ENCODE results near the gene NFKB1.
A peak's percentile ranks its signal among the peaks of the same experiment; 100 is the strongest.

Gene NFKB1

GRCh38 chr4:102497986-102498385, 3.2 kb upstream of the NFKB1 start:
- no peak for DNase-seq

- DNase-seq, result peak; percentile 67
Observed at GRCh38 chr4:102500352-102500695, 835 bp upstream of the NFKB1 start.

DNA sequence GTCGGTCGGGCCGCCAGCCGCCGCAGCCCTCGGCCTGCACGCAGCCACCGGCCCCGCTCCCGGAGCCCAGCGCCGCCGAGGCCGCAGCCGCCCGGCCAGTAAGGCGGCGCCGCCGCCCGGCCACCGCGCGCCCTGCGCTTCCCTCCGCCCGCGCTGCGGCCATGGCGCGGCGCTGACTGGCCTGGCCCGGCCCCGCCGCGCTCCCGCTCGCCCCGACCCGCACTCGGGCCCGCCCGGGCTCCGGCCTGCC, 213 bp downstream of the NFKB1 start:
- DNase-seq, result no peak

DNA sequence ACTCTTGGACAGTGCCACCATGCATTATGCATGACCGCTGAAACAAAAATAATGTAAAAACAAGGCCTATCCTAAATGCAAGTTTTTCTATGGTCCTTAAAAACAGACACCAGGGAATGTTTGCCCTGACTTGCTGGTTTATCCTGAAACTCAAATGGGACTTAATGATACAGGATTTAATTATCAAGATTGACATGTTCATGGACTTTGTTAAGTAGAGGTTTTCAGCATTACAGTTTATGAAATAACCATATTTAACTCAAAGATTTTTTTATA, 1.3 kb downstream of the NFKB1 start:
- DNase-seq, result no peak

- DNase-seq, result no peak
Observed at GRCh38 chr4:102503301-102503746, 2.2 kb downstream of the NFKB1 start.

DNA sequence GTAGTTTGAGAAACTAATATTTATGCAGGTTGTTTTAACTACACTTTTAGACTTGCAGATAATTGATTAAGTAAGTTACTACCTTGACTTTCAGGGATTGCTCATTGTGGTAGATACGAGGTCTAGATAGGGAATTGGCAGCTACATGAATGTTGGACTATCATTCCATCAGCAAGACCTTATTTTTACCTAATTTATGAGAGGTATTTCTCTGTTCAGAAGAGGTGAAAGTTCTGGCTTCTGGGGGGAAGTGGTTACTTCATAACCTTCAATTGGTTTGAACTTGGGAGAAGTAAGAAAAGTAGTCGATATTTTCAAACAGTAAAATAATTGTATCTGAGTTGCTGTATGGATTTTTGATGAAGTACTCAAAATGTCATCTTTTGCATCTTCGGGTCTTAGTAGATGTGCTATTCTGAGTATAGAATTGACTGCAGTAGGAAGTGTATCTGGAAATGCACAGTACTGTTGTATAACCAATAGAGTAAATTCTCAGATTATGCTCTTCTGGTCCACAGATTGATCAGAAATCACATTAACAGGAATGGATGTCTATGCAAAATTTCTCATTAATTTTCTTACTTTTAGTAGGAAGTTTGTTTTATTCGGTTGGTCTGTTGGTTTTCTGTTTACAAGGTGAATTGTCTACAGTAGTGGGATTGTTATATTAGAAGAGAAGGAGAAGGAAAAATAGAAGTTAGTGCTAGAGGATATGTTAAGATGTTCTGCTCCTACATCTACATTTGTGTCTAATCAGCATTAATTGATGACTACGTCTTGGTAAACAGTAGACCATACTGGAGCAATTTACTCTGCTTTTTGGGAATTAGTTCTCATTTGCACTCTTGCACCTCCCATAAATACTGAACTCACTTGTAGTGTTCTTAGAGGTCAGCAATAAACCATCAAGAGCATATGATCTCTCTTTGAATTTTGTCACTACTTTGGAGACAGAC, 3.0 kb downstream of the NFKB1 start:
- no peak for DNase-seq

GRCh38 chr4:102504941-102505340, 3.8 kb downstream of the NFKB1 start:
- no peak for DNase-seq

DNA sequence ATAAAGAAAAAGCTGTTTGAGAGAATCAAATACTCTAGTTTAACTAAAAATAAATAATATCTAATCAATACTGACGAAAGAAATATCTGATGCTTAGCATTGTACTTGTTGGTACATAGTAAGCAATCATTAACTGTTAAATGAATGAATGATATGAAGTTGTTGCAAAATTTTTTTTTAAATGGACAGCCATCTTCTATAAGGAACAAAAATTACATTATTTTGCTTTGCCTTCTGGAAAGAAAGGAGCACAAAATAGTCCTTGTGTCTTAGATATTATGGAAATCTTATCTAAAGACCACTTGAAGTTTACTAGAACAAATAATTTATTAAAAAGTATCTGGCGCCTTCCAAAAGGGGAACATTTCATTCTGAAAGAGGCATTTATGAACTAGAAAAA, 4.5 kb downstream of the NFKB1 start:
- DNase-seq, result no peak

- no peak for DNase-seq
Observed at GRCh38 chr4:102506523-102506922, 5.4 kb downstream of the NFKB1 start.

DNA sequence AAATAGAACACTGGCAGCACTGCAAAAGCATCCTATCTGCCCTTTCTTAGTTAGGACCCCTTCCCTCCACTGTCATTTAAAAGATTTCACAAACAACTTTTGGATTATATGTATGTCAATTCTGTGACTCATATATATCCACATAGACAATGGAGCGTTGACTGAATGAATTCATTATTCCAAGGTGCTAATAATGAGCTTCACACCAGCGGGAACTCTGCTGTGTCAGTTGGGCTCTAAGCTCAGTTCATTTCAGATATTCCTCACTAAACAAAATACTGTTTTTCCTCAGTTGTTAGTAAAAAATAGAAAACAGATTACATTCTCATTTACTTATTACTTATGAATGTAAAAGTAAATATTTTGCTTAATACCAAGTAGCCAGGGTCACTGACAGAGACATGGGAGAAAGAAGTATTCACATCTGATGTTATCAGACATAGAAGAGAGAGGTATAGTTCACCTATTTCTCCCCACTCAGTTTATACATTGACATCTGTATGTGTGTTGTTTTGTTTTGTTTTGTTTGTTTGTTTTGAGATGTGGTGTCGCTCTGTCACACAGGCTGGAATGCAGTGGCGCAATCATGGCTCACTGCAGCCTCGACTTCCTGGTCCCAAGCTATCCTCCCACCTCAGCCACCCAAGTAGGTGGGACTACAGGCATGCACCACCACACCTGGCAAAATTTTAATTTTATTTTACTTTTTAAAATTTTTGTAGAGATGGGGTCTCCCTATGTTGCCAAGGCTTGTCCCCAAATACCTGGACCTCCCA, 10.9 kb downstream of the NFKB1 start:
- DNase-seq, result no peak

DNA sequence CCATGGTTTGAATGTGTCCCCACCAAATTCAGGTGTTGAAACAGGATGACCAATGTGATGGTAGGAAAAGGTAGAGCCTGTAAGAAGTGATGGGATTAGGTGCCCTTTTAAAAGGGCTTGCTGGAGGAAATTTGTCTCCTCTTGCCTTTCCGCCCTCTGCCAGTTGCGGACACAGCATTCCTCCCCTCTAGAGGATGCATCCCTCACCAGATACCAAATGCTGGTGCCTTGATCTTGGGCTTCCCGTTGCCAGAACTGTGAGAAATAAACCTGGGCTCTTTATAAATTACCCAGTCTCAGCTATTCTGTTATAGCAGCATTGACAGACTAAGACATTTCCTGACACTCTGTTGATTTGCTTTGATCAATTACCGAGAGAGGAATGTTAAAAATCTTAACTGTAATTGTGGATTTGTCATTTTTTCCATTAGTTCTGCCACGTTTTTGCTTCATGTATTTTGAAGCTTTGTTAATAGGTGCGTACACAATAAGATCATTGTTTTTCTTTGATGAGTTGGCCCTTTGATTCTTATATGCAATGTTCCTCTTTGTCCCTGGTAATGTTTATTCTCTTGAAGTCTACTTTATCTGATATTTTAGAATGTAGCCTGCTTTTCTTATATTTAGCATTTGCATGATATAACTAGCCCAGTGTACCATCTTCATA, 13.3 kb downstream of the NFKB1 start:
- no peak for DNase-seq

DNA sequence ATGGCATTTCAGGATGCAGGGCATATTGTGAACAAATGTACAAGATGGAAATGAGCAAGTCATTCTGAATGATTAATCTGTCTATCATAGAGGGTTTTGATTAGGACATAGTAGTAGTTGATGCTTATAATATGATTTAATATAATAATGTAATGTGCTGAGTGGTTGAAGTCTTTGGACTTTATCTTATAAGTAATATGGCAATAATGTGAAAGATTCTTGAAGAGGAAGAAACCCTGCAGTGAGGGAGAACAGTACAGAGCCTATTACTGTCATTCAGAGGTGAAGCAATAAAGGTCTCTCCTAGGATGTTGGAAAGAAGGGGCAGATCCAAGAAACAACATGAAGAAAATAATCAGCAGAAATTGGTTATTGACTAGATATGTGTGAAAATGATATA, 16.6 kb downstream of the NFKB1 start:
- no peak for DNase-seq

- DNase-seq, result peak; percentile 69
Observed at GRCh38 chr4:102518703-102519131, 17.6 kb downstream of the NFKB1 start.

DNA sequence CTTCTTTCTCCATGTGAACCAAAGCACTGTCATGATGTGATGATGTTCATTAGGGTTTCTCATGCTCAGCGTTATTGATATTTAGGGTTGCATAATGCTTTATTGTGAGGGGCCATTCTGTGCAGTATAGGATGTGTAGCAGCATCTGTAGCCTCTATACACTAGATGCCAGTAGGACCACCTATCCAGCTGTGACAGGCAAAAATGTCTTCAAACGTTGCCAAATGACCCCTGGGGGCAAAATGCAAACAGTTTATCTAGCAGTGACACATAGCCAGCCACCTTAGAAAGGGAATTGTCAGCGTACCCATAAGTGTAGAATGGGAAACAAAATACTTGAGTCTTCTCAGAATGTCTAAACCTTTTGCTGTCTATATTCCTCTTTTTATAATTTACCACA, 18.8 kb downstream of the NFKB1 start:
- DNase-seq, result no peak

DNA sequence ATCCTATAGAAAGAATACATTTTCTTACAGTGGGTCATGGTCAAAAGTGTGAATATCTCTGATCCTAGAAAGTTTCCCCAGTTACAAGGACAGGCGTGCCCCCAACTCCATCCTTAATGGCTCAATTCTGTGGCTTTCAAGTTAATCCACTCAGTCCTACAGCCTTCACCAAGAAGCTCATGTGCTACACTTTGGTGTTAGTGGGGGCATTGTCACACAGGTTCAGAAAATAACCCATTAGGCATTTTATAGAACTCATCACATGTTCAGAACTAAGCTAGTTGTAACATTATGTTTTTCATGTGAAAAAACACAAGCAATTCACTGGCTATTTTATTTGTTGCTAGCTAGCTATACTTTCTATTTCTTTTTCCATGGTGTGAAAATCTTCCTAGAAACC, 20.4 kb downstream of the NFKB1 start:
- no peak for DNase-seq

GRCh38 chr4:102522031-102522440, 20.9 kb downstream of the NFKB1 start:
- DNase-seq, result no peak

GRCh38 chr4:102524691-102525090, 23.5 kb downstream of the NFKB1 start:
- DNase-seq, result no peak

DNA sequence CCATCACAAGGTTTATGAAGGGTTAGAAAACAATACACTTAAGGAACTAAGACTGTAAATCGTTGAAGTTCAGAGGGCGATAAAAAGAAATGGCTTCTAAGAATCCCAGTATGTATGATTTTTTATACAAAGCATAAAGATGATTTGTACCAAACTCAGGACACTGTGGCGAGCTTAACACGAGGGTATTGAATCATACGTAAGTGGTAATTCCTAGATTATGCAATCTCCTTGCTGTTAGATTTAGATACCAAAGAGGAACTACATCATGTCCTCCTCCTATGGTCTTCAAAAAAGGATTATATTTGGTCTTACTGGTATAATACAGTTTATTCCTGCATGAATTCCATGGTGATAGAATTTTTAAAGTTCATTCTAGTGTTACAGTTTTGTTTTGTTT, 23.9 kb downstream of the NFKB1 start:
- no peak for DNase-seq

GRCh38 chr4:102525504-102525903, 24.3 kb downstream of the NFKB1 start:
- no peak for DNase-seq

DNA sequence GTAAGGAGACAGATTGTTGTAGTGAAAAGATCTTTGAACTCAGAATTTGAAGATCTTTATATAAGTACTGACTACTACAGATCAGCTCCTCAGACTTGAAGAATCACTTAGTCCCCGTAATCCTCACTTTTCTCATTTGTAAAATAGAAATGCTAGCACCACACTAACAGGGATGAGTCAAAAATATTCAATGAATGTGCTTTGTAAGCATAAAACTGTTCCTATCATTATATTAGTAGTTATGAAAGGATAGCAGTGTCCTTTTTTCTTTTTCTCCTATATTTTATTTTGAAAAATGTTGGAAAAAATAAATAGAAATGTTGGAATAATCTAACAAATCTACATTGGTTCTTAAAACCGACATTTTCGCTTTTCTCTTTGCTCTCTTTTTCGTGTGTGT, 25.4 kb downstream of the NFKB1 start:
- no peak for DNase-seq

- peak; percentile 41 for DNase-seq
Observed at GRCh38 chr4:102527695-102528283, 26.6 kb downstream of the NFKB1 start.

DNA sequence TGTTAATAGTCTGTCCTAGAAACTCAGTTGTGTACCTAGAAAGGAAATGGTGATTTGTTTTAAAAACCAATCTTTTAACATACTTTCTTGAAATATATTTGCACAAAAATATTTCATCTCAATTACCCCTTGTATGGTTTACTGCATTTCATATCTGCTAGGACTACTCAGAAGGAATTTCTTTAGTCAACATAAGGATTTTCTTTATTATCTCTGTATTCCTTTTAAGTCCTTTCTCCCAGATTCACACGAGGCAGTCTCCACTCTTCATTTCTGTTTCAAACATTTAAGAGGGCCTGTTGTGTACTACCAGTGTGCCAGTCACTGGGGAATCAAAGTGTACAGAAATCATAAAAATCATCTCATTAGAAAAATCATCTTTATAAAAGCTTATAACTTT, 28.8 kb downstream of the NFKB1 start:
- no peak for DNase-seq

DNA sequence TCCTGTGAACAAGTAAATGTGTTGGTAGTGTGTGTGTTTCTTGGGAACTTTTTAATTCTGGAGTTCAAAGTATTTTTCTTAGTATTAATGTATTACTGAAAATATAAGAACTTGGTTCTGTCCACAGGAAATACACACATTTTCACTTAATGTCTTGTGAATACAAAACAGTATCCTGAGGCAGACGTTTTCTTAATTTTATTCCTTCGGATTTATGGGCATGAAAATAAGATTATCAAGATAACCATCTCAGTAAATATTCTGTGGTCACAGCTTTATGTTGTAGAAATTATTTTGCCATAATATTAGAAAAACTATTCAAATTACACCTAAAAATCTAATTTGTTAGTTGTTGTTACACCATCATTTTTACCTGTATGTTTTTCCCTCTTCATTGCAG, 29.8 kb downstream of the NFKB1 start:
- DNase-seq, result no peak

GRCh38 chr4:102531462-102531861, 30.3 kb downstream of the NFKB1 start:
- no peak for DNase-seq

Measured in CD4-positive, alpha-beta T cell treated with Interleukin-12 subunit alpha and Interleukin-12 subunit beta, for 1 hour (primary cell).